ENCODE measurements around the gene CBFA2T3.

The CBFA2T3 gene

GRCh38 chr16:88948781-88949490 lies 28.1 kb downstream of the CBFA2T3 start:
- TF ChIP-seq CTCF (conservative IDR thresholded peaks at IDR 0.05) (no peak; the same call in 1 of the 2 replicates), ZFX (IDR thresholded peaks at IDR 0.05) (no peak)
- H3K27ac ChIP-seq, result no peak overlapping the region

- TF ChIP-seq ZFX (IDR thresholded peaks at IDR 0.05), result no peak
- TF ChIP-seq CTCF (conservative IDR thresholded peaks at IDR 0.05), result no peak
- no peak overlapping the region for H3K27ac ChIP-seq
Measured at GRCh38 chr16:88945473-88945872, 31.5 kb downstream of the CBFA2T3 start.

DNA sequence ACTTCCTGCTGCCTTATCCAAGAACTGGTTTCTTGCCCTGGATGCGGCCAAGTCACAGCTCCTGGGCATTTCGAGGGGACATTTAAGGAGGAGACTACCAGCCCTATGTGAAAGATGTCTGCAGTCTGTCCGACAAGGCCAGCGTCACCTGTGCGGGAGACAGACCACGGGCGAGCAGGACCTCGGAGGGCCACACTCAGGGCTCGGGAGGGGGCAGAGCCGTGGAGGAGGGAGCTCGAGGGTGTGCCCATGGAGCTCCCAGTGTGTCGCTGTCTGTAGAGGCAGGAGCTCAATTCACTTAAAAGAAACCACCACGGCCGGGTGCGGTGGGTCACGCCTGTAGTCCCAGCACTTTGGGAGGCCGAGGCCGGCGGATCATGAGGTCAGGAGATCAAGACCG lies 33.3 kb downstream of the CBFA2T3 start:
- no peak overlapping the region for H3K27ac ChIP-seq
- TF ChIP-seq CTCF (conservative IDR thresholded peaks at IDR 0.05) (no peak), ZFX (IDR thresholded peaks at IDR 0.05) (no peak)

- TF ChIP-seq ZFX (IDR thresholded peaks at IDR 0.05), result no peak
- TF ChIP-seq CTCF (conservative IDR thresholded peaks at IDR 0.05), result no peak
- no peak overlapping the region for H3K27ac ChIP-seq
Measured at GRCh38 chr16:88943131-88943664, 33.8 kb downstream of the CBFA2T3 start.

DNA sequence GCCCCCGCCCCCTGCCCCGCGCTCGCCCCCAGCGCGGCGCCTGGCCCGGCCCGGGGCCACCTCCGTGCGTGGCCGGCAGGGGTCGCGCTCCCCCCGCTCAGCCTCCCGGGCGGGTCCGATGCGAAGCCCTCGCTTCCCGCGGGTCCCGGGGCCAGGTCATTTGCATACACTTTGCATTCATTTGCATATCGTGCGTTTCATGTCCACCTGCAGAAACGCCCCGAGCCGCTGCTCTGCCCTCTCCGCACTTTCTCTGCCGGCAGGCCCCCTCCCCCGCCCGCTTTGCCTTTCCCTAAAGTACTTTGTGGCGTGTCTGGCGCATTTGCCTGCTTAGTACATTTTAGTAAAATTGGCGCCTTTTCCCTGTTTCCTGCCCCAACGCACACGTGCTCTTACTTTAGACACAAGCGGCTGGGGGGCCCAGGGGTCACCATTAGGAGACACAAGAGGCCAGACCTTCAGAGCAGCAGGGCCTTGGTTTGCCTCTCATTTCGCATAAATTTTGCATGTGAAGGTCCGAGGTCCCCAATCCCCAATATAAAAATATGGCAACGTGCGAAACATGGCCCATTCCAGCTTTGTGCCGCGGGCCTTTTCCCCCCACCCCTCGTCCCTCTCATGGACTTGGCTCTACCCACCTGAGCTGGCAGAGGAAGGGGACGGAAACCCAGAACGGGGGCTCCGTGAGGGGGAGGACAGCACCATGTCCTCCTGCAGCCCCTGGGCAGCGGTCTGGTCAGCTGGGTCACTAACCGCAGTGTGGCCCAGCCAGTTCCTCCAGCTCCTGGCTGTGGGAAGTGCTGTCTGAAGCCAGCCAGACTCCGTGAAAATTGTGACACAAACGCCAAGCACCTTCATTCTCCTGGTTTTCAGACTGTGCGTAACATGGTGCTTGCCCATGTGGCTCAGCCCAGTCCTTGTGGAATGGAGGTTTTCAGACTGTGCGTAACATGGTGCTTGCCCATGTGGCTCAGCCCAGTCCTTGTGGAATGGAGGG lies 34.8 kb downstream of the CBFA2T3 start:
- no peak overlapping the region for H3K27ac ChIP-seq
- peak; percentile 86 for TF ChIP-seq CTCF (conservative IDR thresholded peaks at IDR 0.05)
- no peak for TF ChIP-seq ZFX (IDR thresholded peaks at IDR 0.05)

- TF ChIP-seq ZFX (IDR thresholded peaks at IDR 0.05), result no peak
- no peak overlapping the region for H3K27ac ChIP-seq
Measured at GRCh38 chr16:88940862-88941817, 35.9 kb downstream of the CBFA2T3 start.
